BJ (cell line): ENCODE measurements around the gene INHBA. TPM values are rescaled to one million over a fixed set of nuclear protein-coding genes. Genes with fewer than 3 reads are reported as not detected.
A peak's percentile ranks its signal among the peaks of the same experiment; 100 is the strongest.

Experiments used
- CTCF ChIA-PET: fragments of 350-600 bp; formaldehyde crosslinking; extraction: SDS; loops from one replicate; lab custom pipeline; 2021; ENCODE audit warnings: antibody characterized with exemption, inconsistent platforms; lab: Yijun Ruan, JAX
- POLR2A ChIA-PET: fragments of 300-600 bp; sonication (Branson Sonifier 250); formaldehyde crosslinking; extraction: SDS; loops from one replicate; lab custom pipeline; 2021; ENCODE audit warnings: antibody characterized with exemption; lab: Charles Lee
- DNase-seq: peaks from one replicate; pipeline ENCODE4 v3.0.0-alpha.2; 2011; ENCODE audit warnings: low read depth
- H3K27me3 ChIP-seq: 2 replicates; pipeline ENCODE4 v1.6.0; 2011; ENCODE audit warnings: low read length; ENCODE audit not compliant: control insufficient read depth, insufficient read depth
- H3K36me3 ChIP-seq: 2 replicates; pipeline ENCODE4 v1.5.1; 2011; ENCODE audit warnings: low read length; ENCODE audit not compliant: control insufficient read depth, insufficient read depth
- H3K4me3 ChIP-seq: 2 replicates; pipeline ENCODE4 v1.5.1; 2011; ENCODE audit warnings: low read depth, mild to moderate bottlenecking, control low read depth, low read length
- polyA plus RNA-seq: library from polyadenylated mRNA; depleted of rRNA; stranded (reverse); fragments of >200 nt; gene quantifications from 2 replicates; pipeline ENCODE4 v1.2.3, GENCODE V29; 2011
- TF ChIP-seq, protein P1 (sequence below): IDR thresholded peaks from 2 replicates; pipeline ENCODE4 v1.5.1; 2011; ENCODE audit warnings: low read depth, mild to moderate bottlenecking, control low read depth, inconsistent platforms, low read length, moderate library complexity; ENCODE audit not compliant: insufficient read depth

Gene INHBA
- polyA plus RNA-seq, 1 experiment, result 33.4 TPM

DNA sequence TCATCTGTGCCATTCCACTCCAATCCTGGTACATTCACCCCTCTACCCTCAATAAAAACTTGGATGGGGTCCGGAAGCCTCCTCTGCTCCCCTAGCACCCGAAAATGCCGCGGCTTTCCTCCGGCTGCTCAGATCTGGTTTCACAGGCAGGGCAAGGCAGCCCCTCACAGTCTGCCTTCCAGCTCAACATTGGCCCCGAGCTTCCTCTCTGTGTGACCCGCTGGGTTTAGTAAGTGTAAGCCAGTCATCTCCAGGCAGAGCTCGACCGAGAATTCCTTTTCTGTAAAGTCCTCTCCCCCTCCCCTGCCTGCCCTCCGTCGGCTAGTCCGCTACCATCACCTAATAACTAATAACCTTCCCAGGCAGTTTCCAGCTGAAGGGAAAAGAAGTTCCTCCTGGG lies 3.4 kb downstream of the INHBA start:
- DNase-seq, result no peak
- CTCF ChIA-PET, result interaction anchor here (1.3 to 1.6 kb wide), 2 partner anchors 119 to 1467 kb away, joined by 3 to 4 read pairs; no protein-coding TSS in a partner anchor
- POLR2A ChIA-PET, result interaction anchor here (0.6 kb wide), 1 partner anchor 1099 kb away, joined by 3 read pairs; no protein-coding TSS in a partner anchor
- peak overlapping the region; percentile 41 for H3K4me3 ChIP-seq
- no peaks in the 10 kb centered on the region for H3K36me3 ChIP-seq
- TF ChIP-seq, protein P1, sequence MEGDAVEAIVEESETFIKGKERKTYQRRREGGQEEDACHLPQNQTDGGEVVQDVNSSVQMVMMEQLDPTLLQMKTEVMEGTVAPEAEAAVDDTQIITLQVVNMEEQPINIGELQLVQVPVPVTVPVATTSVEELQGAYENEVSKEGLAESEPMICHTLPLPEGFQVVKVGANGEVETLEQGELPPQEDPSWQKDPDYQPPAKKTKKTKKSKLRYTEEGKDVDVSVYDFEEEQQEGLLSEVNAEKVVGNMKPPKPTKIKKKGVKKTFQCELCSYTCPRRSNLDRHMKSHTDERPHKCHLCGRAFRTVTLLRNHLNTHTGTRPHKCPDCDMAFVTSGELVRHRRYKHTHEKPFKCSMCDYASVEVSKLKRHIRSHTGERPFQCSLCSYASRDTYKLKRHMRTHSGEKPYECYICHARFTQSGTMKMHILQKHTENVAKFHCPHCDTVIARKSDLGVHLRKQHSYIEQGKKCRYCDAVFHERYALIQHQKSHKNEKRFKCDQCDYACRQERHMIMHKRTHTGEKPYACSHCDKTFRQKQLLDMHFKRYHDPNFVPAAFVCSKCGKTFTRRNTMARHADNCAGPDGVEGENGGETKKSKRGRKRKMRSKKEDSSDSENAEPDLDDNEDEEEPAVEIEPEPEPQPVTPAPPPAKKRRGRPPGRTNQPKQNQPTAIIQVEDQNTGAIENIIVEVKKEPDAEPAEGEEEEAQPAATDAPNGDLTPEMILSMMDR, result no peak
- H3K27me3 ChIP-seq, result no peaks in the 10 kb centered on the region

DNA sequence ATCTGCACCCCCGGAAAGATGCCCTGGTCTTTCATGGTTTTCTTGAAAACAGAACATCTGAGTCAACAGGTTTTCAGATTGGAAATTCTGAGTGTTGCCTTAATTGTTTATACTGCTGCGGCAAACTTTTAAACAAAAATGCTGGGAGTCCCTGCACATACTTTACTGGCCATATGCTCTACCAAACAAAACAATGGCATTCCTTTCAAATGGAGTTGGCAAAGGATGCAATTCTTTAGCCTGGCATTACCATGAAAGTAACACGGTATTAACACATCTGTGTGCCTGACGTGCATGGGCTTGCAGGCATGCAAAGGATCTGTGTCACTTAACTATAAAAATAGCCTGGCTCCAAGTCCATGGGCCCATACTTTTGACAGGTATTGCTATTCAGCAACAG lies 4.2 kb downstream of the INHBA start:
- ChIA-PET CTCF (interaction anchor here (1.0 kb wide), 2 partner anchors 696 to 703 kb away, joined by 3 read pairs; no protein-coding TSS in a partner anchor), POLR2A (interaction anchor here (0.6 kb wide), 2 partner anchors 780 to 1216 kb away, joined by 4 read pairs; no protein-coding TSS in a partner anchor)
- Histone ChIP-seq H3K36me3 (no peaks in the 10 kb centered on the region), H3K4me3 (peak overlapping the region; percentile 41), H3K27me3 (no peaks in the 10 kb centered on the region)
- TF ChIP-seq, protein P1, result no peak
- DNase-seq, result no peak

DNA sequence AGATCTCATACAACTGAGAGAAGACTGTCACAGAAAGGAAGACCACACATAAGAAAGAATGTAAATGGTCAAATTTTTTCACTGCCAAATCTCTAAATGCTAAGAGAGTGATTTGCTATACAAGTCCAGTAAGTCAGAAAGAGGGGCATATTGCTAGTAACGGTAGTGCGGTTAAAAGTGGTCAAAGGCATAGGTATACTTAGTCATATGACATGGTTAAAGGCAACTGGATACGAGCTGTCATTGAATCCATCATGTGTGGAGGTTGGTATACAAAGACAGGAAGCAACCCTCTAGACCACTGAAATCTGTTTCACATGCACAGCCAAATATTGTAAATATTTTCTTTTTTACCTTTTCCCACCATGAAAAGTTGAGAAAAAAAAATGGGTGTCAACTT lies 4.8 kb downstream of the INHBA start:
- H3K36me3 ChIP-seq, result no peaks in the 10 kb centered on the region
- TF ChIP-seq, protein P1, result no peak
- ChIA-PET POLR2A (no interaction called here), CTCF (interaction anchor here (1.0 kb wide), 2 partner anchors 695 to 702 kb away, joined by 3 read pairs; no protein-coding TSS in a partner anchor)
- no peak for DNase-seq
- H3K27me3 ChIP-seq, result no peaks in the 10 kb centered on the region
- H3K4me3 ChIP-seq, result peak overlapping the region; percentile 41

DNA sequence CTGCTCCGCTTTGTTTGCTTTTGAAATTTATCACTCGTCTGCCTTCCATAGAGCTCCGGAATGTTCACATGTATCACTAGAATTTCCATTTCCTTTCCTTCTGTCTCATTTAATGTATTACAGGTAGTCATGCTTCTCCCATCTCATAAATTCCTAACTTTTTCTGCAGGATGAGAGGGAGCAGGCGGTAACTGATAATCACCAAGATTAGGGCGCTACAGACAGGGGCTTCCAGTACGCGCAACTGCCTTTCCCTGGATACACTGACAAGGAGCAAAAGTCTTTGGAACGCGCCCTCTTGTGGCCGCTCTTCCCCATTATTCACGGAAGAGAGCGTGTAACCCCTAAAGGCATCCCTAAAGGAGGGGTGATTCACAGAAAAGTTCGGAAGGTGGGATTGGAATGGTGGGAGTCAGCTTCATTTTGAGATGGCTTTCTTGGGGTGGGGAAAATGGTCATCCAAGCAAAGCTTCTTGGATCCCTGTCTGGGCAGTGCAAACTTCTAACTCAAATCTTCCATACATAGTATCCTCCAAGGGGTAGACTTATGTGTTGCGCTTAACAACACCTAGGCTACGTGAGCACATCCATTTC lies 6.5 kb downstream of the INHBA start:
- ChIA-PET POLR2A (interaction anchor here (0.6 kb wide), 1 partner anchor 19 kb away, joined by 3 read pairs; no protein-coding TSS in a partner anchor), CTCF (interaction anchor here (0.6 to 2.2 kb wide), 31 partner anchors 8 to 1464 kb away, joined by 3 to 9 read pairs (median 3); no protein-coding TSS in a partner anchor)
- peak overlapping the region; percentile 22 for H3K4me3 ChIP-seq
- no peaks in the 10 kb centered on the region for H3K36me3 ChIP-seq
- TF ChIP-seq, protein P1, result peak; percentile 71
- DNase-seq, result peak; percentile 36
- H3K27me3 ChIP-seq, result no peaks in the 10 kb centered on the region

DNA sequence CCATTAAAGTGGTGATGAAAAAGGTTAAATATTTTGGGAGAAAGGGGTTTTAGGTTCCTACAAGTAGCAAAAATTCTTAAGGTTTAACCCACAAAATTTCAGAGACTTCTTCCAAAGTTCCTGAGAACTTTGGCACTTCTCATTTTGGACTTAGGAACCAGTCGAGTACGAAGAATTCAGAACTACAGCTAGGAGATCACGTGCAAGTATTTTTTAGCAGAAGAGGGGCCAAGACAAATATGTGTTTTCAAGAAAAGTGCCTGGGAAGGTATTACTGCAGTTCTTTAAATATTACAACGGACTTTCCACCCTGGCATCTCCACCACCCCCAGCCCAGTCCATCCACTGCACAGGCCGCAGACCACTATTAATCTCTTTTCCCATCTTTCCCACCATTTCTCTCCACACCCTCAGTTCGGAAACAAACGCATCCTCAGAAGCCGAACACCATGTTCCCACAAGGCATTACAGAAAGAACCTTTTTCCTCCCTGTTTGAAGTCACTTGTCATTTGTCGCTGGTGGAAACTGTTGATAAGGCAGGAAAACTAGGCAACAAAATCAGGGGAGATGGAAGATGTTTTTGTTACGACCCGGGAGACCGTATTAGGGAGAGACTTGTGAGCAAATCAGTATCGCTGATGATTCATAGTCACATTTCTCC lies 7.1 kb downstream of the INHBA start:
- ChIA-PET POLR2A (interaction anchor here (0.6 kb wide), 1 partner anchor 18 kb away, joined by 3 read pairs; no protein-coding TSS in a partner anchor), CTCF (interaction anchor here (0.6 to 2.3 kb wide), 20 partner anchors 8 to 1463 kb away, joined by 3 to 9 read pairs (median 4); no protein-coding TSS in a partner anchor)
- Histone ChIP-seq H3K4me3 (peak overlapping the region; percentile 22), H3K36me3 (no peaks in the 10 kb centered on the region; the same call in 1 of the 2 replicates), H3K27me3 (no peaks in the 10 kb centered on the region)
- TF ChIP-seq, protein P1, result no peak
- DNase-seq, result no peak
